ENCODE data around the gene PADI4.
"Not testable (repeated sequence)": the region's sequence is repeated elsewhere in the genome, so short reads cannot be mapped to it uniquely, and the experiment has no call there.

PADI4 gene

GRCh38 chr1:17404034-17404684 lies 96.2 kb downstream of the PADI4 start:
- no peak for DNase-seq
- Histone ChIP-seq H3K4me3 (ENCODE audit: low read depth, low read length) (no peak overlapping the region), H3K9me3 (no peaks in the 10 kb centered on the region), H3K4me1 (no peaks in the 10 kb centered on the region), H3K36me3 (peaks cover 5% of the 10 kb centered on the region), H3K27me3 (no peaks in the 10 kb centered on the region)
- TF ChIP-seq, protein P1, sequence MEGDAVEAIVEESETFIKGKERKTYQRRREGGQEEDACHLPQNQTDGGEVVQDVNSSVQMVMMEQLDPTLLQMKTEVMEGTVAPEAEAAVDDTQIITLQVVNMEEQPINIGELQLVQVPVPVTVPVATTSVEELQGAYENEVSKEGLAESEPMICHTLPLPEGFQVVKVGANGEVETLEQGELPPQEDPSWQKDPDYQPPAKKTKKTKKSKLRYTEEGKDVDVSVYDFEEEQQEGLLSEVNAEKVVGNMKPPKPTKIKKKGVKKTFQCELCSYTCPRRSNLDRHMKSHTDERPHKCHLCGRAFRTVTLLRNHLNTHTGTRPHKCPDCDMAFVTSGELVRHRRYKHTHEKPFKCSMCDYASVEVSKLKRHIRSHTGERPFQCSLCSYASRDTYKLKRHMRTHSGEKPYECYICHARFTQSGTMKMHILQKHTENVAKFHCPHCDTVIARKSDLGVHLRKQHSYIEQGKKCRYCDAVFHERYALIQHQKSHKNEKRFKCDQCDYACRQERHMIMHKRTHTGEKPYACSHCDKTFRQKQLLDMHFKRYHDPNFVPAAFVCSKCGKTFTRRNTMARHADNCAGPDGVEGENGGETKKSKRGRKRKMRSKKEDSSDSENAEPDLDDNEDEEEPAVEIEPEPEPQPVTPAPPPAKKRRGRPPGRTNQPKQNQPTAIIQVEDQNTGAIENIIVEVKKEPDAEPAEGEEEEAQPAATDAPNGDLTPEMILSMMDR (IDR thresholded peaks at IDR 0.05; ENCODE audit: low read depth, low read length), result no peak

DNA sequence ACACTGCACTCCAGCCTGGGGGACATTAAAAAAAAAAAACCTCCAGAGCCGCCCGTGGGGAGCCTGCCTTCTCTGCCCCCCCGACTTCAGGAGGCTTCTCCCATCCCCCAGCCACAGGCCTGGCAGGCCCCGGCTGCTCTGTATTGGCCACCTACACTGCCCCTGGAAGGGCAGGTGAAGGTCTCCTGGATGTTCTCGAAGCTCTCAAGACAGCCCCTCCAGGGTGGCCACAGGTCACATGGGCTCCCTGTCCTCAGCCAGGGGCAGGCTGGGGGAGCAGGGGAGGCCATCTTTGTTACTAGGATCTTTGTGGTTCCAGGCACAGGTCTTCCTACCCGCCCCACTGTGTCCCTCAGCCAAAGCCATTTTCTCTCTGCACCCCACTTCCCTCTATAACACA lies 96.8 kb downstream of the PADI4 start:
- H3K4me1 ChIP-seq, result no peaks in the 10 kb centered on the region
- TF ChIP-seq, protein P1 (IDR thresholded peaks at IDR 0.05; ENCODE audit: low read depth, low read length), result no peak
- H3K9me3 ChIP-seq, result no peaks in the 10 kb centered on the region
- no peak for DNase-seq
- H3K4me3 ChIP-seq (ENCODE audit: low read depth, low read length), result no peak overlapping the region
- no peaks in the 10 kb centered on the region for H3K27me3 ChIP-seq
- H3K36me3 ChIP-seq, result peaks cover 11% of the 10 kb centered on the region

DNA sequence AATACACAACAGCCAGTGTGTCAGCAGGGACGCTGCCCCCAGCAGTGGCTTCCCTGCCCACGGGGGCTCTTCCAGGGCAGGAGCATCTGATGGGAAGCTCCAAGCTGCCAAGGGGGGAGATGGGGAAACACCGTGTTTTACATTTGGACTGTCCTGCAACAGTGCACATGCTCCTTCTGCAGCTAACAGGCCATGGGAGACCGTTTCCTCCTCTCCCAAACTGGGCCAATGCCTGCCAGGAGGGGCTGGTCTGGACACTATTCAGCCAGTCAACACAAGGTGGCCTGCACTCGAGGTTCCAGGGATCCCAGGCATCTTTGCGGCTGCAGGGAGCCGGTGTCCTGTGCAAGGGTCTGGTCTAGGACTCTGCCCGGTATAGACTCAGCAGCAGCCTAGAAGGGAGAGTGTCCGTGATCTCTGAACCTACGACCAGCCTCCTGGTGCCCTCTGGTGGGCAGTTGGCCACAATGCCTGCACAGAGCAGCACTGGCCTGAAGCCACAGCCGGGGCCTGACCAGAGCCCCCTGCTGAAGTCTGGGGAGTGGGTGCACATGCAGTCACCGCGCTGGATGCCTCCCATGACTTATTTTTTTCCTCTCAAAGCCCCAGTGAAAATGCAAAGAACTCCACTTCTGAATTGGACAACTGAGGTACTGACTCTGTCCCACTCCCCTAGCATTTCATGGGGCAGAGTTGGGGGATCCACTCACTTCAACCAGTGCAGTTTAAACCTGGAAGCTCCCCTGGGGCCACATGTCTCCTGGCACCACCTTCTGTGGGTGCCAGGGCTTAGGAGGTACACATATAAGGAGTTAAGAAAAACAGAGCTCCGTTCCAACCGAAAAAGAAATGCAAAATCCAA lies 98.1 kb downstream of the PADI4 start:
- H3K36me3 ChIP-seq, result peaks cover 24% of the 10 kb centered on the region
- H3K27me3 ChIP-seq, result no peaks in the 10 kb centered on the region
- no peaks in the 10 kb centered on the region for H3K9me3 ChIP-seq
- no peak overlapping the region for H3K4me3 ChIP-seq (ENCODE audit: low read depth, low read length)
- H3K4me1 ChIP-seq, result no peaks in the 10 kb centered on the region
- TF ChIP-seq, protein P1 (IDR thresholded peaks at IDR 0.05; ENCODE audit: low read depth, low read length), result peak; percentile 67
- DNase-seq, result peak; percentile 68

GRCh38 chr1:17406760-17407475 lies 98.9 kb downstream of the PADI4 start:
- DNase-seq; H3K4me1 ChIP-seq; H3K27me3 ChIP-seq; H3K9me3 ChIP-seq; H3K4me3 ChIP-seq (ENCODE audit: low read depth, low read length): not testable (repeated sequence)
- H3K36me3 ChIP-seq, result peaks cover 25% of the 10 kb centered on the region

GRCh38 chr1:17407786-17408514 lies 100.0 kb downstream of the PADI4 start:
- not testable (repeated sequence) for H3K27me3 ChIP-seq; H3K9me3 ChIP-seq; DNase-seq; H3K4me1 ChIP-seq; H3K4me3 ChIP-seq (ENCODE audit: low read depth, low read length)
- H3K36me3 ChIP-seq, result peaks cover 36% of the 10 kb centered on the region

GRCh38 chr1:17409391-17409811 lies 101.4 kb downstream of the PADI4 start:
- H3K9me3 ChIP-seq, result no peaks in the 10 kb centered on the region
- no peak overlapping the region for H3K4me3 ChIP-seq (ENCODE audit: low read depth, low read length)
- TF ChIP-seq, protein P1 (IDR thresholded peaks at IDR 0.05; ENCODE audit: low read depth, low read length), result no peak
- H3K4me1 ChIP-seq, result no peaks in the 10 kb centered on the region
- peaks cover 47% of the 10 kb centered on the region for H3K36me3 ChIP-seq
- DNase-seq, result peak; percentile 20
- H3K27me3 ChIP-seq, result no peaks in the 10 kb centered on the region
